SIG-M5 (cell line): ENCODE measurements around the gene PDZK1IP1.

Experiments
- DNase-seq: peaks from one replicate; lab custom pipeline; 2025; lab: John Stamatoyannopoulos, UW

The PDZK1IP1 gene

GRCh38 chr1:47137198-47137597, 52.6 kb downstream of the PDZK1IP1 start, which contains the start of gene CYP4A22:
TSS of gene CYP4A22 (plus strand) at chr1:47137441. CDS start at chr1:47137486, 45 bp downstream.
- DNase-seq: no peak
